ENCODE results near the gene VPS26A. TPM values are rescaled to one million over a fixed set of nuclear protein-coding genes. Genes with fewer than 3 reads are reported as not detected.

Gene VPS26A
- total RNA-seq, 1 experiment from 2014 or later = 44.7 TPM

DNA sequence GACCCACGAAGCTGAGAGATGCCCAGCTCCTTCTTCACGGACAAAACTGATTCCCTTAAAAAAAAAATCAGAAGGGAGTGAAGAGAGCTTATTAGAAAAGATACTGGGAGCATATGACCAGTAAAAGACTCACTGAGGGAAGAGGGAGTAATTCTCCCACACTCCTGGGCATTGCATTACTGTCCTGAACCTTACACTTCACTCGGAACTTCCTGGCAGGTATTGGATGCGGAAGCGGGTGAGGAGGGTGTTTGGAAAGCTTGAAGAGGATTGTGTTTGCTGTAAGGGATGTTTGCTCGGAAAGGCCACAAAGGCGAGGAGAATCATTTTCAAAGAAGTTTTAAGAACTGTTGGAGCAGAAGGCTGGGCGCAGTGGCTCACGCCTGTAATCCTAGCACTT, 96.5 kb downstream of the VPS26A start:
- Histone ChIP-seq H3K27ac (ENCODE audit: low read length) (no peak overlapping the region), H3K27me3 (ENCODE audit: low read length) (no peaks in the 10 kb centered on the region), H4K20me1 (ENCODE audit: low read length) (no peaks in the 10 kb centered on the region), H3K4me1 (ENCODE audit: insufficient read depth, low read length) (peaks cover 36% of the 10 kb centered on the region), H3F3A (ENCODE audit: low read length, unreplicated experiment) (no peaks in the 10 kb centered on the region), H3K9me3 (ENCODE audit: low read length) (no peaks in the 10 kb centered on the region), H3K4me2 (ENCODE audit: low read length) (no peak overlapping the region), H3K9me2 (replicated peaks; ENCODE audit: low read length) (no peaks in the 10 kb centered on the region), H3K79me2 (ENCODE audit: low read length) (no peaks in the 10 kb centered on the region), H3K9ac (ENCODE audit: low read length) (no peak overlapping the region), H2AFZ (ENCODE audit: low read length) (no peak overlapping the region), H3K4me3 (ENCODE audit: low read length) (no peak overlapping the region), H3K36me3 (ENCODE audit: low read depth, low read length) (no peaks in the 10 kb centered on the region)
- intact Hi-C loops (cut with micrococcal nuclease) = no loop called here
- no peak for DNase-seq
- TF ChIP-seq EZH2 (IDR thresholded peaks at IDR 0.05; ENCODE audit: low read length, unreplicated experiment) (no peak), EZH2phosphoT487 (IDR thresholded peaks at IDR 0.05; ENCODE audit: borderline replicate concordance, low read length) (no peak)
- TF ChIP-seq, protein P1, sequence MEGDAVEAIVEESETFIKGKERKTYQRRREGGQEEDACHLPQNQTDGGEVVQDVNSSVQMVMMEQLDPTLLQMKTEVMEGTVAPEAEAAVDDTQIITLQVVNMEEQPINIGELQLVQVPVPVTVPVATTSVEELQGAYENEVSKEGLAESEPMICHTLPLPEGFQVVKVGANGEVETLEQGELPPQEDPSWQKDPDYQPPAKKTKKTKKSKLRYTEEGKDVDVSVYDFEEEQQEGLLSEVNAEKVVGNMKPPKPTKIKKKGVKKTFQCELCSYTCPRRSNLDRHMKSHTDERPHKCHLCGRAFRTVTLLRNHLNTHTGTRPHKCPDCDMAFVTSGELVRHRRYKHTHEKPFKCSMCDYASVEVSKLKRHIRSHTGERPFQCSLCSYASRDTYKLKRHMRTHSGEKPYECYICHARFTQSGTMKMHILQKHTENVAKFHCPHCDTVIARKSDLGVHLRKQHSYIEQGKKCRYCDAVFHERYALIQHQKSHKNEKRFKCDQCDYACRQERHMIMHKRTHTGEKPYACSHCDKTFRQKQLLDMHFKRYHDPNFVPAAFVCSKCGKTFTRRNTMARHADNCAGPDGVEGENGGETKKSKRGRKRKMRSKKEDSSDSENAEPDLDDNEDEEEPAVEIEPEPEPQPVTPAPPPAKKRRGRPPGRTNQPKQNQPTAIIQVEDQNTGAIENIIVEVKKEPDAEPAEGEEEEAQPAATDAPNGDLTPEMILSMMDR (conservative IDR thresholded peaks at IDR 0.05; ENCODE audit: low read depth, low read length) = no peak
- ATAC-seq = no peak
- BruUV-seq (replicated peaks) = no TSS peak
- ChIA-PET CTCF (no interaction called here), POLR2A (ENCODE audit: unreplicated experiment) (no interaction called here)

Other genes starting within 250 kb of the VPS26A start
- gene DDX50, start 222.9 kb upstream of the VPS26A start, total RNA-seq (2014; rRNA removed) = 40.4 and 41.4 TPM in 2 replicates
- 159 and 169 TPM in 2 replicates for gene DDX21, start 168.0 kb upstream of the VPS26A start, total RNA-seq (2014; rRNA removed)
- 65.9 and 72.9 TPM in 2 replicates for gene KIFBP, start 135.4 kb upstream of the VPS26A start, total RNA-seq (2014; rRNA removed)
- gene SRGN, start 36.1 kb upstream of the VPS26A start, total RNA-seq (2014; rRNA removed) = 346 and 422 TPM in 2 replicates
- 86.2 and 117 TPM in 2 replicates for gene SUPV3L1, start 56.1 kb downstream of the VPS26A start, total RNA-seq (2014; rRNA removed)
- 0.44 and 1.2 TPM in 2 replicates for gene HKDC1, start 96.2 kb downstream of the VPS26A start, total RNA-seq (2014; rRNA removed)
- 189 and 208 TPM in 2 replicates for gene HK1, start 154.3 kb downstream of the VPS26A start, total RNA-seq (2014; rRNA removed)

Measured in PC-3 (cell line).